Measurements from ENCODE around the gene PDZRN3.

DNA sequence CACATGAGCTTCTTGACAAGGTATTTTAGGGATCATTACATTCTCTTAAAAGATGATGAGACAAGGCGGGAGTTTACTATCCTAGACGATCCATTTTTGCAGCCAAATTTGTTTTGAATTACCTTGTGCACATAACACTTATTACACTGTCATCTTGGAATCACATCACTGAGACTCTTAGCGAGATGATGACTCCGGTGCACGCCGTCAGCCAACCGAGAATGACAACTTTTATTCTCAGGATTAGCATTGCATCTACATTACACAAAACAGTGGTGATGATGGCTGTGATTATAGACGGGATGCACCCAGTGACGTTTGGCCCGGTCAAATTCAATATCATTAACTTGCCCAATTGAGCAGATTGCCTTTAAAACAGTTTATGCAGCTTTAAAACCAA is 216.1 kb downstream of the PDZRN3 start:
- TF ChIP-seq, protein P1, sequence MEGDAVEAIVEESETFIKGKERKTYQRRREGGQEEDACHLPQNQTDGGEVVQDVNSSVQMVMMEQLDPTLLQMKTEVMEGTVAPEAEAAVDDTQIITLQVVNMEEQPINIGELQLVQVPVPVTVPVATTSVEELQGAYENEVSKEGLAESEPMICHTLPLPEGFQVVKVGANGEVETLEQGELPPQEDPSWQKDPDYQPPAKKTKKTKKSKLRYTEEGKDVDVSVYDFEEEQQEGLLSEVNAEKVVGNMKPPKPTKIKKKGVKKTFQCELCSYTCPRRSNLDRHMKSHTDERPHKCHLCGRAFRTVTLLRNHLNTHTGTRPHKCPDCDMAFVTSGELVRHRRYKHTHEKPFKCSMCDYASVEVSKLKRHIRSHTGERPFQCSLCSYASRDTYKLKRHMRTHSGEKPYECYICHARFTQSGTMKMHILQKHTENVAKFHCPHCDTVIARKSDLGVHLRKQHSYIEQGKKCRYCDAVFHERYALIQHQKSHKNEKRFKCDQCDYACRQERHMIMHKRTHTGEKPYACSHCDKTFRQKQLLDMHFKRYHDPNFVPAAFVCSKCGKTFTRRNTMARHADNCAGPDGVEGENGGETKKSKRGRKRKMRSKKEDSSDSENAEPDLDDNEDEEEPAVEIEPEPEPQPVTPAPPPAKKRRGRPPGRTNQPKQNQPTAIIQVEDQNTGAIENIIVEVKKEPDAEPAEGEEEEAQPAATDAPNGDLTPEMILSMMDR (IDR thresholded peaks at IDR 0.05; ENCODE audit: insufficient read depth, low read length) = no peak
- no peak for TF ChIP-seq REST (IDR thresholded peaks at IDR 0.05; ENCODE audit: insufficient replicate concordance, low read depth)
- TF ChIP-seq POLR2AphosphoS5 (IDR thresholded peaks at IDR 0.05; ENCODE audit: low read depth) = no peak
- no peak for TF ChIP-seq SPI1 (IDR thresholded peaks at IDR 0.05; ENCODE audit: borderline replicate concordance, low read depth)
